Glomerular visceral epithelial cell (primary cell): Measurements from ENCODE around the gene RC3H2.
"Not testable (repeated sequence)": the region's sequence is repeated elsewhere in the genome, so short reads cannot be mapped to it uniquely, and the experiment has no call there.

ENCODE experiments used
- DNase-seq: peaks from one replicate; pipeline ENCODE4 v3.0.0-alpha.2; 2016; ENCODE audit errors: extremely low spot score

RC3H2 gene

DNA sequence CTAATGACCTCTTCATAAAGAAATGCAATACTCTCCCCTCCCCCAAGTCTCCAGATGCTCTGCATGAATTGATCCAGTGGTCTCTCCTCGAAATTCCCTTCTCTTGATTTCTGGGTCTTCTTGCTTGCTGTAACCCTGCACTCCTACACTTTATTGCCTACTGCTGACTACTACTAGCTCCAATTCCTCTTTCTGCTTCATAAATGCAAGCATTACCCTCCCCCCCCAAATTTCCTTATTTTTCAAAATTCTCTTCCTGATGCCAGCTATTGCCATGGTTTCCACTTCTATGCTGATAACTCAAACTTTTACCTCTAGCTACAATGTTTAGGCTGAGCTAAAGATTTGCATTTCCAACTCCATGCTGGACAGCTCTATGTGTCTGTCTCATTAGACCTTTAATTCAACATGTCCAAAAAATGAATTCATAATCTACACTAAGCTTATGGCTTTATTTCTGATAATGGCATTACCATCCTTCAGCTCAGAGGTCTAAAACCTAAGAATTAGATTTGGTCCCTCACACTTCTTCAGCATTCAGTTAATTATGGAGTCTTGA, 24.7 kb upstream of the RC3H2 start:
- no peak for DNase-seq

- DNase-seq: no peak
Observed at GRCh38 chr9:122923947-122924346, 18.8 kb upstream of the RC3H2 start.

GRCh38 chr9:122922713-122923112, 17.6 kb upstream of the RC3H2 start:
- no peak for DNase-seq

DNA sequence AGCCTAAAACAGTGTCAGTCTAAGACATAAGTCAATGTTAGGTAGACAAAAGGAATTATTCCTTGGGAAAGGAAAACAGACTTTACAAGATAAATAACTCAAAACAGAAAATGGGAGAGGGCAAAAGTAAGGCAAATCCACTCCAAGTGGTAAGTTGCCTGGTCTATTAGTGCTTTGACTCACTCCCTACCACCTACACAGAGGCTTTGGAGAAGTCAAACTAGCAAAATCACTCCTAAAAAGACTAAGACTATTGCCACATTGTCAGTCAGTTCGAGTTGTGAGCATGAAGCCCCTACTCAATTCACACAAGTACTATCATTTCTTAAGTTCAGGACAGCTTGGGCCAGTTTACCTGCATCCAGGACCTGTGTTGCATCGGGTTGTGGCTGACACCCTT, 13.2 kb upstream of the RC3H2 start:
- DNase-seq: no peak

GRCh38 chr9:122912964-122913673, 8.0 kb upstream of the RC3H2 start, which contains the start of gene ZBTB6:
TSS of gene ZBTB6 (minus strand) at chr9:122913323. CDS start at chr9:122912072, 1,251 bp downstream.
- DNase-seq: peak; percentile 85

GRCh38 chr9:122912671-122912963, 7.5 kb upstream of the RC3H2 start:
- no peak for DNase-seq

- DNase-seq: not testable (repeated sequence)
Observed at GRCh38 chr9:122906122-122906521, 963 bp upstream of the RC3H2 start.

GRCh38 chr9:122904466-122904822, 715 bp downstream of the RC3H2 start:
- DNase-seq: peak; percentile 63

DNA sequence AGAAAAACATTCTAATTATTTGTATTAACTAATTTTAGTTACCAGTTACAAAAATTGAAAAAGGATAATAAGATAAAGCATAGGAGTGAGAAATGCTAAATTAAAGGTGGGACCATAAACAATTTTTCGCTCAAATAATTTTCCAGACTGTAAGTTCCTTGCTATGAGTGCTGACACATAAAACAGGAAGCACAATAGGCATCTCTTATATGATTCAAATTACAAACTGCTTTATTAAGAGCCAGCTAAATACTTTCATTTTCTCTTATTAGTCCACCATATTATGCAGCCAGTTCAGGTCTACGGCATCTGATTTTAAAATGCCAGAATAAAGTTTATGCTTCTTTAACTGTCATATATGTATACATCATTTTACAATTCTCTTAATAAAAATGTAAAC, 4.4 kb downstream of the RC3H2 start:
- no peak for DNase-seq

GRCh38 chr9:122897969-122898368, 7.2 kb downstream of the RC3H2 start:
- no peak for DNase-seq

DNA sequence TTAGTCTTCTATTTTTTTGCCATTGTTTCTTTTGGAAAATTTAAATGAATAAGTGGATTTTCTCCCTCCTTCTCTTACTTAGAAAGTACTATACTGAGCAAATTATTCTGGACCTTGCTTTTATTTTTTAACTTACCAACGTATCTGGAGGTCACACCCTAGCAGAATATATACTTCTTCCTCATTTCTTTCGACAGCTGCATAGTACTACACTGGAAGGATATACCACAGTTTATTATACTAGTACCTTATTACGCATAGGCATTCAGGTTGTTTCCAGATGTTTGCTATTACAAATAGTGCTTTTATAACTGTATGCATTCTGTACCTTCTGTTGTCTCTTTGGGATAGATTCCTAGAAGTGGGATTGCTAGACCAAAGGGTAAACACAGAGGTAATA, 16.7 kb downstream of the RC3H2 start:
- DNase-seq: no peak

GRCh38 chr9:122883125-122883524, 22.0 kb downstream of the RC3H2 start:
- no peak for DNase-seq

- no peak for DNase-seq
Observed at GRCh38 chr9:122879443-122879842, 25.7 kb downstream of the RC3H2 start.

DNA sequence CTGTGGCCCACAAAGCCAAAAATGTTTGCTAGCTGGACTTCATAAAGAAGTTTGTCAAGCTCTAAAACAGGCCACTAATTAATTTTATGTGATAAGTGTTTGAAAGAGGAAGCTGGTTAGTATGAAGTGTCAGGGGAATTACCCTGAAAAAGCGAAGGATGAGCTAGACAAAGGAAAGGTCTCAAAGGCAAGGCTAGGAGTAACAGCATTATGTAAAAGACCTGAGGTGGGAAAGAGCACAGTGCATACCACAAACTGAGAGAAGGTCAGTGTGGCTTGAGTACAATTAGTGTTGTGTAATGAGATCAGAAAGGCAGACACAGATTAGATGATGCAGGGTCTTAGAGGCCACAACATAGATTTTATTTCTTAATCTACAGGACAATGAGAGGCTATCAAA, 29.6 kb downstream of the RC3H2 start:
- DNase-seq: no peak

DNA sequence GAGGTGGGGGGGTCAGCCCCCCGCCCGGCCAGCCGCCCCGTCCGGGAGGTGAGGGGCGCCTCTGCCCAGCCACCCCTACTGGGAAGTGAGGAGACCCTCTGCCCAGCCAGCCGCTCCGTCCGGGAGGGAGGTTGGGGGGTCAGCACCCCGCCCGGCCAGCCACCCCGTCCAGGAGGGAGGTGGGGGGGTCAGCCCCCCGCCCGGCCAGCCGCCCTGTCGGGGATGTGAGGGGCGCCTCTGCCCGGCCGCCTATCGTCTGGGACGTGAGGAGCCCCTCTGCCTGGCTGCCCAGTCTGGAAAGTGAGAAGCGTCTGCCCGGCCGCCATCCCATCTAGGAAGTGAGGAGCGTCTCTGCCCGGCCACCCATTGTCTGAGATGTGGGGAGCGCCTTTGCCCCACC, 37.9 kb downstream of the RC3H2 start:
- not testable (repeated sequence) for DNase-seq

DNA sequence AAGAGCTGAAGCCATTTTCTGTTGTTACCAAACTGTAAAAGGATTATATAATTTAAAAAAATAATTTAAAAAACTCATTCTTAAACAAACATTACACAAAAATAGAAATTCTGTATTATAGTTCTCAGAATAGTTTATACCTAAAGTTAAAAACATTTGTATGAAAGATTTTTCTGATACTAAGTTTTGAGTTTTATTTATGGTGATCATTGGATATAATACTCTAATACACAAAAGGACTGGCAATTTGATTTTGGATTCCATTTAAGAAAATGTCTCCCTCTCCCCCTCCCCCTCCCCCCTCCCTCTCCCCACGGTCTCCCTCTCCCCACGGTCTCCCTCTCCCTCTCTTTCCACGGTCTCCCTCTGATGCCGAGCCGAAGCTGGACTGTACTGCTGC, 39.1 kb downstream of the RC3H2 start:
- no peak for DNase-seq

DNA sequence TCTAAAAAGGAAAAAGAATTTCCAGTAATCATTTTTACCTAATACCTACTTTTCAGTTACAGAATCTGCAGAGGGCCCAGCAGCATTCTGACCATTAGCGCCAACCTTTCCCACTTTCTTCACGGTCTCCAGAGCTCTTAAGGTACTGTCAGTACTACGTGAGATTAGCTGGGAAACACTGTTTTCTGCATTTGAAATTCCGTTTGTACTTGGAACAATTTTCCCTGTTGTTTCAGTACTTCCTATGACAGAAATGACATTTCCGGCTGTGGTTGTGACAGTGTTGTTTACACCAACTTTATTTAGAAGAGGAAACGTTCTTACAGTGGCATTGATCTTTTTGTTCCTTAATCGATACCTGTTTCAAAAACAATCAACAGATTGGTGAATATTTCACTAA, 39.9 kb downstream of the RC3H2 start:
- no peak for DNase-seq

GRCh38 chr9:122863407-122863806, 41.8 kb downstream of the RC3H2 start:
- no peak for DNase-seq

- no peak for DNase-seq
Observed at GRCh38 chr9:122860319-122861142, 44.6 kb downstream of the RC3H2 start.

DNA sequence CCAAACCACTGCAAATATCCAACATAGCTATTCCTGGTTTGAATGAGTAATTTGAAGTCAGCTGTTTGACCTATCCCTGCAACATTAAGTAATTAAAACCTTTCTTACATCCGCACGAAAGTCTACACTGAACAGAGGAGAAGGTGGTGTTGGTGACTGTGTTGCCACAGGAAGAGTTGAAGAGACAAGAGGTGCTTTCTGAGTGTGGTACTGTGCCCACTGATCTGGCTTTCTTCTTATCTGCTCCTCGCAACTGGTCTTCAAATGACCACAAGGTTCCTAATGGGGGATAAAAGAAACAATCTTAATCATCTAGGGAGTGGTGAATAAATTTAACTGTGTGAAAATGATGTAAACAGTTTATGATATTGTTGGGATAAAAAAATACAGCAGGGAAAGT, 47.3 kb downstream of the RC3H2 start:
- no peak for DNase-seq

DNA sequence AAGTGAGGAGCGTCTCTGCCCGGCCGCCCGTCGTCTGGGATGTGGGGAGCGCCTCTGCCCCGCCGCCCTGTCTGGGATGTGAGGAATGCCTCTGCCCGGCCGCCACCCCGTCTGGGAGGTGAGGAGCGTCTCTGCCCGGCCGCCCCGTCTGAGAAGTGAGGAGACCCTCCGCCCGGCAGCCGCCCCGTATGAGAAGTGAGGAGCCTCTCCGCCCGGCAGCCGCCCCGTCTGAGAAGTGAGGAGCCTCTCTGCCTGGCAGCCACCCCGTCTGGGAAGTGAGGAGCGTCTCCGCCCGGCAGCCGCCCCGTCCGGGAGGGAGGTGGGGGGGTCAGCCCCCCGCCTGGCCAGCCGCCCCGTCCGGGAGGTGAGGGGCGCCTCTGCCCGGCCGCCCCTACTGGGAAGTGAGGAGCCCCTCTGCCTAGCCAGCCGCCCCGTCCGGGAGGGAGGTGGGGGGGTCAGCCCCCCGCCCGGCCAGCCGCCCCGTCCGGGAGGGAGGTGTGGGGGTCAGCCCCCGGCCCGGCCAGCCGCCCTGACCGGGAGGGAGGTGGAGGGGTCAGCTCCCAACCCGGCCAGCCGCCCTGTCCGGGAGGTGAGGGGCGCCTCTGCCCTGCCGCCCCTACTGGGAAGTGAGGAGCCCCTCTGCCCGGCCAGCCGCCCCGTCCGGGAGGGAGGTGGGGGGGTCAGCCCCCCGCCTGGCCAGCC, 52.9 kb downstream of the RC3H2 start:
- DNase-seq: not testable (repeated sequence)

DNA sequence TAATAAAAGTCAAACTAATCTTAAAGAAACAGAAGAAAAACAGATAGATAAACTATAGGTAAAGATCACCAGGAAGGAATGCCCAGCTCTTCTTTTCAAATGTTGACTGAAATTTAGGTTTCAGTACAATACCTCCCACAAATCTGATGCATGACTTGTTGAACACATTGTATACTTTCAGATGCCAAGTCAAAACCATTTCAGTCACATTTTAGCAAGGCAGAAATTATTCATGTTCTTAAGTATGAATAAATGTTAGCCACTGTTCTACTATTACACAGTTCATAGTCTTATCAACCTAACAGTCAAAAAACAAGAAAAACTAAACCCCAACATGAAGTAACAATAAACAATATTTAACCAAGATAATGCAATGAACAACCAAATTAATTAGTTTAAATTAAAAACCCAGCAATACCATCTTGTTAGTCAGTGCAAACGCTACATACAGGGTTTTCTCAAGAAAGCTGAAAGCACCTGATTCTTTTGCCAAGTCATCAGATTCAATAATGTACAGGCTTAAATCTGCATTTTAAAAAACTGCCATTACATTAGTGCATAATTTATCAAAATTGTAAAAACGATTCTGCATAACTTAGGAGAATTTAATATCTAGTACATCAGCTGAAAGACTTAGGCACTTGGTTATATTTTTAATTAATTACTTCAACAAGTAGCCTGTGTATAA, 56.8 kb downstream of the RC3H2 start:
- DNase-seq: no peak
